Activated CD8-positive, alpha-beta memory T cell treated with anti-CD3 and anti-CD28 coated beads, Interleukin-2, amount 50 U/mL, for 24 hours (primary cell): ENCODE measurements around the gene KCNJ15.
"Not testable (repeated sequence)": the region's sequence is repeated elsewhere in the genome, so short reads cannot be mapped to it uniquely, and the experiment has no call there.

ENCODE experiments used
- DNase-seq: peaks from one replicate; pipeline ENCODE4 v3.0.0-alpha.2; 2020; ENCODE audit errors: extremely low read depth

KCNJ15 gene

DNA sequence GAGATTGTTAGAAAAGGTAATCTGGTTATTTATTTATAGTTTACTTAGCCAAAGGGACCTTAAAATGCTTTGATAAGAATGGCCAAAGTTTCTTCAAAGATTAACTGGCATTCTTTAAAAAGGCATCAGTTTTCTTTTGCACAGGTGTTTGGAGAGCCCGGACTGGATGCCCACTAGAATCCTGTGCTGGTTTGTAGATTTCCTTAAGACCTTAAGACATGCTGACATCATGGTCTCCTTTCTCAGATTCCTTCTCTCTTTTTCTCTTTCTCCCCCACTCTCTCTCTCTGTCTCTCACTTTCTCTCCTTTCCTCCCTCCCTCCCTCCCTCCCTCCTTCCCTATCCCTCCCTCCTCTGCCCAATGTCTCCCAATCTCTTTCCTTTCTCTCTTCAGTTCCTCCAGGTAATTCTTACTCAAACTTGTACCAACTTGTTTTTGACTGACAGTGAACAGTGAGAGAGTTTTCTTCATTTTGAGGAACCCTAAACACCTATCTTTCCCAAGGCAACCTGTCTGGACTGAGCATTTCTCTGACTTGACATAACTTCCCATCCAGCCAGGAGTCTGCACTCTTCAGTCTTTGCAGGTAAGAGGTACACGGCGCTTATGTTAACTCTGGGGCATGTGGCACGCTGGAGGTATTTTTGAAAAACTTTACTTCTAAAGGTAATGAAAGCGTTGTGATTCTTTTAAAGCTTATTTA is at the start of gene KCNJ15:
KCNJ15 (plus strand) TSS at position 393 of the 704 bp plus-strand sequence. CDS start 42,271 bp downstream, outside the sequence.
- no peak for DNase-seq

DNA sequence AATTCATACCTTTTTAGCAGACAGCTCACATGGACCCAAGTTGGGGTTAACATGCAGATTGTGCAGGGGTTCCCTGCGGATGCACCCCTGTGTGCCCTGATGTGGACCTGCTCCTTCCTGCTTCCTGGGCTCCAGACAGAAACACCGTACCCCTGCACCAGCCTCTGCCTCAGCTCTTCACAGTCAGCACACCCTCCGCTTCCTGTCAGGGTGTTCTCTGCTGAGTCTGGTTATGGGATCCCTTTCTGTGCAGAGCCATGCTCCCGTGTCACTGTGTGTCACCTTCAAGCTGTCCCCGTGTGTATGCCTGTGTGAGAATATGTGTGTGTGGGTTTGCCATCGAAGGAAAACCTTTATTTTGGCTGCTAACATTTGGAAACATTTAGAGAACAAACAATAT is 48.7 kb upstream of the KCNJ15 start:
- DNase-seq, result no peak

DNA sequence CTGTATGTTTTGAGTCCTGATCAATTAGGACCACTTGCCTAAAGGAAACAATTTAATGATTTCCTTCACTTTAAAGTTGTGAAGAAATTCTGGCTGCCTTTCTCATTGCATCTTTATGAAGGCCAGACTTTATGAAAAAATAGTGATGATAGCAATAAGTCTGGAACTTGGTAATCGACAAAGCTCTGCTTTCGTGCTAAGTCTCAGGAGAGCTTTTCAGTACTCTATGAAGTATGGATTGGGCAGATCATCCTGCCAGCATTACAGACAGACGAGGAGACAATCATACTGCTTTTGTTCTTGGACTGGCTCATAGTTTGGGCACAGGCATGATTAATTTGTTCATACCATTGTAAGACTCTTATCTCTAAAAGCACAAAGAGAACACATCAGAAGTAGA is 45.5 kb upstream of the KCNJ15 start:
- DNase-seq, result no peak

DNA sequence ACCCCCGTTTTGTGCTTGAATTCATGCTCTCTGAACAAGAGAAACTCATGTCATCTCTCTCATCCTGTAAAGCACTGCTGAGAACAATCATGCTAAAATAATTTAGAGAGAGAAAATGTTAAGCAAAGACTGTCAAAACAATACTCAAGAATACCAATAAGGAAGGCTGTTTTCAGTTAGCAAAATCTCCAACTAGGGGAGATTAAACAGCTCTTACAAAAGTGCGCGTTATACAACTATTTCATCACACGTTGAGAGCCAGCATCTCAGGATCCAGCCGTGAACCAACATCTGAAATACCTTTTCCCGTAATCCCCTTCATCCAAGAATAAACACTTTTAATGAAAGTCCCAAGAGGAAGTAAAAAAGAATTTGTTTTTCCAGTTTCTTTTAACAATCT is 44.1 kb upstream of the KCNJ15 start:
- no peak for DNase-seq

DNA sequence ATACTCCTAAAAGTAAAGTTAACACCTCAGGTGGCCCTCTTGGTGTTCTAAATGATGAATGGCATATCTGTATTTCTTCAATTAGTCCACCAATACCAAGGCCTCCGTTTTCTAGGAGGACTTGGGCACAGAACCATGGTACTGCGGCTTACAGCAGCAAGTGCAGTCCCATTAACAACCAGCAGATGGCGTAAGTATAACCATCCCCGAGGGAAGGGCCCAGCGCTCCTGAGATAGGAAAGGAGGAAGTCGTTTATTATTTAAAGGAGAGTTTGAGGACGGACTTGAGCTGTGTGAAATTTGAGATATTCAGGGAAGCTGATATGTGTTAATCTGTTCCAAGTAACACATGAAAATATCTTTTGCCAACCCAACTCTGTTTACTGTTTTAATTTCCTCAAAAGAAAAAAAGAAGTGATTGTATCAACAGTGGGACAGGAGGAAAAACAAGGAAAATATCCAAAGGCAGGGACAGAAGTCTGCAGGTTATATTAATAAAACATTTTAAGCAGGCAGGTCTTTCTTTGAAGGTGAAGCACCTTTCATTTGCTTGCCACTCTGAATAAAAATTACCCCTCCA is 37.7 kb upstream of the KCNJ15 start:
- DNase-seq, result peak; percentile 37

DNA sequence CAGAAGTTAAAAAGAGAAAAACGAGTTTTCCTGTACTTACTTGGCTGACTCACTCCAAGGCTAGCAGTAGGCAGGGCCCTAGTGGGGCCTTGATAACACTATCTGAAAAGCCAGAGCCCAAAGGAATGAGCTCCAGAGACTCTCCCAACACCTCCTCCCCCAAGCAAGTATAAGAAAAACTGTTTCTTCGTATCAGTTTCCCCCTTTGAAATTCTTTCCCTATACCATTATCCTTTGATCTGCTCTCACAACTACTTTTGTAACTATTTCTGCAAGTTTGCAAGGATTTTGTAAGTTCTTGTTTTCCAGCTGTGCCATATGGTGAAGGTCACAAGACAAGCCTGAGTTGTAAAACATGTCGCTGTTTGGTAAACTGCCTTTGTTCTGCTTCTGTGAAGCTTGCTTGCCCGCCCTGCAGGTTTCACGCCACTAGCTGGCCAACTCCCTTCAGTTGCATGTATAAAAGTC is 36.5 kb upstream of the KCNJ15 start:
- no peak for DNase-seq

DNA sequence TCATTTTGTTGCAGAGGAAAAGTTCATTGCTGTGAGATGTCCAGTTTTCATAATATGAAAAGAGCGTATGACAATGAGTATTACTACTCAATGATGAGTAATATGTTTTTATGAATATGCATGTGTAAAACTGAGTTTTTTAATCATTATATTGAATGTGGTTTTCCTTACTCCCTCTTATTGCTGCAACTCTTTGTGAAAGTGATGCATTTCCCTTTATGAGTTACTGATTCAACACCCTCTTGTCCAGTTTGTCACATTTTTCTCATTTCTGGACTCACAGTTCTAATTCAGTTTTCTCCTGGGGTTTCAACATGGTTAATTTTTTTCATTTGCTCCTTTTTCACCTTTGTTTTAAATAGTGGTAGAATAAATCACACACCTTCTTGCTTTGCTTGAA is 35.2 kb upstream of the KCNJ15 start:
- DNase-seq, result no peak

DNA sequence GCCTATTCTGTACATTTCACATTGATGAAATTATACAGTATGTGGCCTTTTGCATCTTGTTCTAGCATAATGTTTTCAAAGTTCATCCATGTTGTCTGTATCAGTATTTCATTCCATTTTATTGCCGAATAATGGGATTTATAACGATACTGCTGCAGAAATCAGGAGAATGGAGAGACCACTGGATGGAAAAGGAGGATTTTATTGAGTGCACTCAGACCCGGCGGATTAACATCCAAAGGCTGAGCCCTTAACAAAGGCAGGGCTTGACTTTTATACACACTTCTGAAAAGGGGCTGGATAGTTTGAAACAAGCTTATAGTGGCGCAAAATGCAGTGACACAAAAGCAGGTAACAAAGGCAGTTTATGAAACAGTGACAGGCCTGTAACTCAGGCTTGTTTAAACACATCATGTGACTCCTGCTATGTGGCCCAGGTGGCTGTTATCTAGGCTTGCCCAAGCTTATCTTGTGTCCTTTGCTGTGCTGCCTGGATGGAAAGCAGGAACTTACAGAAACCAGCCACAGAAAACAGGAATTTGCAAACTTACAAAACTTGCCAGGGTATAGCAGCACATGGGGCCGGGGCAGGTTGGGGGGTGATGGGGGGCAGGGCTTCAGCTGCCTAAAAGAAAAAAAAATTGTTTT is 32.8 kb upstream of the KCNJ15 start:
- DNase-seq, result no peak

DNA sequence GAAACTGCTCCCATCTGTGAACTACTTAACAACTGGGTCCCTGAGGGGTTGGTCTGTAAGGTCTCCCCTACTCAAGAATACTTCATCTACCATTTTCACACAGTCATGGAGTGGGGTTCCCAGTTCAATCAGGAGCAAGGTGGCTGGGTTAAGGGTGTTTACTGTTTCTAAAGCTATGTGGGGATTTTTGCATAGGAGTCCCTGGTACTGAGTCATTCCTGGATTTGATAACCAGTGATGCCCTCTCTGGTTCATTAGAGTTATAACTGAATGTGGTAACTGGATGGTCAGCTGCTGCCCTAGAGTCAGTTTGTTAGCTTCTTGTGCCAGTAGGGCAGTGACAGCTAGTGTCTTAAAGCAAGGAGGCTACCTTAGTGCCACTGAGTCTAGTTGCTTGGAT is 29.4 kb upstream of the KCNJ15 start:
- no peak for DNase-seq

DNA sequence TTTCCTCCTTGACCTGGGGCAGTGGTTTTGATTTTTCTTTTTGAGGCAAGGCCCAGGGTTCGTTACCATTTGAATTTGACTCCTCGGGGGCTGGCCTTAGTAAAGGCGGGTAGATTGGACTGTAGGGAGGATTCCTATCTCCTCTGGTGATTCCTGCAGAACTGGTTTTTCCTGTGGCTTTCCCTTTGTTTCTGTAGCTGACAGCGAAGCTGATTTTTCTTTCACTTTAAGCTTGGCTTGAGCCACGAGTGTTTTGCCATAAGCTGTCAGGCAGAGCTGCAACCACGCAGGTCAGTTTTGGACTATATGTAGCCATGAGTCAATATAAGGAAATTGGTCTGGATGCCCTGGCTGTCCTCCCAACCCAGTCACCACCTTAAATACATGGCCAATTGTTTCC is 28.7 kb upstream of the KCNJ15 start:
- DNase-seq, result no peak

DNA sequence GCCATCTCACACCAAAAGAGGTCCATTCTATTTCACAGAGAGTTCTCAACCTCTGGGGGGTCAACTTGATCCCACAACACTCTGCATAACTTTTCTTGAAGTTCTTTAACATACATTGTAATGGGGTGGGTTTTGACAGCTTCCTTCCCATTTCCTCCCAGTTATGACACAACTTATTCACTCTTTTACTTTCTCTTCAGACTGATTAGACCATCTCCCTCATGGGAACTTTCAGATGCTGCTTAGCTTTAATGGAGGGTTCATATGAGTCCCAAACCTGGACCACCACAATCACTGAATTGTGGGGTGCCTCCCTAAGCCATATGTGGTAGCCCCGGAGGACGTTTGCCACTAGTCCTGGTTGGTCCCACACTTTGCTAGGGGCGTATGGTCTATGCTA is 28.3 kb upstream of the KCNJ15 start:
- DNase-seq, result no peak

DNA sequence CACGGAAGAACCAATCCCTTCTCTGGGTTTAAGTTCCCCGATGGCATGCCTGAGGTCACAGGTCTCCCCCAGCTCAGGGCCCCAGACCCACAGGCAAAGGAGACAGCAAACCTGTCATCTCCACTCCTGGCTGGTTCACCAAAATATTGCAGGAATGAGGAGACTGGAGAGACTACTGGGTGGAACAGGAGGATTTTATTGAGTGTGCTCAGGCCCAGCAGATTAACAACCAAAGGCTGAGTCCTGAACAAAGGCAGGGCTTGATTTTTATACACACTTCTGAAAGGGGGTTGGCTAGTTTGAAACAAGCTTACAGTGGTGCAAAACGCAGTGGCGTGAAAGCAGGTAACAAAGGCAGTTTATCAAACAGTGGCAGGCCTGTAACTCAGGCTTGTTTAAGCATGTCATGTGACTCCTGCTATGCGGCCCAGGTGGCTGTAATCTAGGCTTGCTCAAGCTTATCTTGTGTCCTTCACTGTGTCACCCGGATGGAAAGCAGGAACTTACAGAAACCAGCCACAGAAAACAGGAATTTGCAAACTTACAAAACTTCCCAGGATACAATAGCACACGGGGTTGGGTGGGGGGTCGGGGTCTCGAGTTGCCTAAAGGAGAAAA is 27.4 kb upstream of the KCNJ15 start:
- no peak for DNase-seq

DNA sequence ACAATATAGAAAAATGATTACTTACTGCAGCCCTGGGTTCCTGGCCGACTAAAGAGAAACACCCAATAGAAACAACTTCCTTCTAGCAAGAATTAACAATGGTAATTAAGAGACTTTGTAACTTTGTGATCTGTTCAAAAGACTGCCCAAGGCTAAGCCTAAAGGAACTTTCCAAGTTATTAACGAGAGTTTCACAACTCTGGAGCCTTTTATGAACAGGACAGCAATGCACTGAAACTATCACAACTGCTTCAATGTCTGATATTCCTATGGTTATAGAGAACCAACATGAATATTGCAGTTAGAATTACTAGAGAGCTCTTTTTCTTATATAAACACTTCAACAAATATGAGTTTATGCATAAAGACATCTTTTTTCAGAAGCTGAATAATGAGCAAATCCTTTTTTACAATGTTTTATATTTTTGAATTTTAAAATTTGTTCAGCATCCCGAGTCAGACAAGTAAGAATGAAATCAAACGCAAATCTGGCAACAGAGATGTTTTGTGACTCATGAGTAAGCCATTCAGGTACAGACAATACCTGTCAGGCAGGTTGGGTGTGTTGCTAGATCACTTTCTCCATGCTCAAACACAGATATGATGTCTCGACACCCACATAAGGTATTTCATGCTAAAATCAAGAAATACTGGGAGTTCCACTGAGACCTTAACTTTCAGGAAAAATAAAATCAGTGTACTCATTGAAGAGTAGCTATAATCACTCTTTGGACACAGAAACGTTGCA is 22.2 kb upstream of the KCNJ15 start:
- no peak for DNase-seq

DNA sequence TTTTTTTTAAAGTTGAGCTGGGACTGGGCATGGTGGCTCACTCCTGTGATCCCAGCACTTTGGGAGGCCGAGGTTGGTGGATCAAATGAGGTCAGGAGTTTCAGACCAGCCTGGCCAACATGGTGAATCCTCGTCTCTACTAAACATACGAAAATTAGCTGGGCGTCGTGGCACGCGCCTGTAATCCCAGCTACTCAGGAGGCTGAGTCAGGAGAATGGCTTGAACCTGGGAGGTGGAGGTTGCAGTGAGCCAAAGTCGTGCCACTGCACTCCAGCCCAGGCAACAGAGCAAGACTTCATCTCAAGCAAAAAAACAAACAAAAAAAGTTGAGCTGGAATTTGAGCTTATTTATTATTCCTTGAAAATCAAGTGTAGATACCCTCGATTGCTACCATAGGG is 21.5 kb upstream of the KCNJ15 start:
- not testable (repeated sequence) for DNase-seq

DNA sequence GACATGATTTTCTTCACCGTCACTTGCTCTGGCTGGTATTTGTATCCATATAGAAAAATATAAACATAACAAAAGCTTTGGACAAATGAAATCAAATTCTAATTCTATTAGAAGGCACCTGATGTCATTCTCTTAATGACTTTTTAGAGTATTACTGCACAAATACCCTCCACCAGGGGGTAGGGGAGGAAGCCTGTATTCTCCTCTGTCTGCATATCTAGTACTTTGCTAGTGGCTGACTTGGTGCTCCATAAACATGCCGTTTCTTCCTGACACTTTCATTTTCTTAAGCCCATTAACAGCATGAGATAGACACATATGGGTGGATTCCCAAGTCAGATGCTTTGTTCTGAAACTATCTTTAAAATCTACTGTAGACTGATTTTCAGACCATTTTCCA is 20.6 kb upstream of the KCNJ15 start:
- DNase-seq, result no peak

DNA sequence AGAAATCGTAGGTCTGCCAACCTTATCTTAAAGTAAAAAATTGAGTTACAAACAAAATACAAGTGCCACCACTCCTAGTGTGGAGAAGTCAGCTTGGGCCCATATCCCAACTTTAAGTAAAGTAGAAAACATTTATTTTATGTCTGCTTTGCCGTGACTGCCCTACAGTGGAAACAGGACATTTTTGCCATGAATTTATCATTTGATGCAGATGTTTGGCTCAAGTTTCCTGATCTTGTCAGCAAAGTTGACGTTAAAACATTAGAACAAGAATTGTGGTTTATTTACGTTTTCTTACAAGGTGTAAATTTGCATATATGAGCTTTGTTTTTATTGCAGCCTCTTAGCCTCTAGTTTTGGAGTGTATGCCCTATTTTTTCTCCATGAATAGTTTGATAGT is 17.1 kb upstream of the KCNJ15 start:
- no peak for DNase-seq

DNA sequence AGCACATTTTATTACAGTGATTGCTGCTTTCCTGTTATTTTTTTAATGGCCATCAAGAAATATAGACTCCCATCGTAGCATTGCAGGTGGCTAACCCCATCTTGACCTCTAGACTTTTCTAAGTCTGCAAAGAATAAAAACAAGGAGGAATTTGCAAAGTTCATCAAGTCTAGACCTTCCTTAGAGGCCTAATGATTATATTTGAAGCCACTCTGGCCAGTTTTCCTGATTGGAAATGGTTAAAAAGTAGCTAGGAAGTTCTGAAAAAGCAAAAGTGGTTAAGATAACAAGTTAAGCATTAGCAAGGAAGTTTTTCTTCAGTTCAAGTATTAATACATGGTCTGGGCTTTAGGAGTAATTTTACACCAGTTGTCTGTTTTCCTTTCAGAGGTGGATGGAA is 16.7 kb upstream of the KCNJ15 start:
- DNase-seq, result no peak

DNA sequence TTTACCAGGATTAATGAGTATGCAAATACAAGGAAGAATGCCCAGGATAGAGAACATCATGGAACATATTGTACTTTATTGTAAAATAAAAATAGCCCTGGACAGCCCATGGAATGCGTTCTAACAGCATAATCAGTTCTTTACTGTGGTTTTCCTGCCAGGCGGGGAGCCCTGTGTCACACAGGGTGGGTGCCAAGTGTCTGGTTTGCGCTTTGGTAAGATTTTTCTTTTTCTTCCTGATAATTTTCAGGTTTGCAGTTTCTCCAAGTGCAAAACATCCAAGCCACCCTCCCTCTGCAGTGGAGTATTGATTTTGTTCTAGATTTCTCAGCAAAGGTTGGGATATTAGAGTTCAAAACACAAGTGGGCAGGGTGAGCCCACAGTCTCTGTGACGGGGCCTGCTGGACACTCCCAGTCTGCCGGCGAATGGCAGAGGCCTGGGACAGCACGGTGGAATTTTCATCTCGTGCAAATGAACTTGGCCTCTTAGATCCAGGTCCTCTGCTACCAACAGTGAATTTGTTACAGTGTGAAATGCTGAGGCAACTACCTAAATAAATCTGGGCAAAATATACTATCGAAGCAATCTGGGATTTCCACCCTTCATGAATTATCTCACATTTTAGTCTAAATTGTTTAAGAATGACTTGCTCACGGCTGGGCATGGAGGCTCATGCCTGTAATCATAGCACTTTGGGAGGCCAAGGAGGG is 15.6 kb upstream of the KCNJ15 start:
- no peak for DNase-seq

DNA sequence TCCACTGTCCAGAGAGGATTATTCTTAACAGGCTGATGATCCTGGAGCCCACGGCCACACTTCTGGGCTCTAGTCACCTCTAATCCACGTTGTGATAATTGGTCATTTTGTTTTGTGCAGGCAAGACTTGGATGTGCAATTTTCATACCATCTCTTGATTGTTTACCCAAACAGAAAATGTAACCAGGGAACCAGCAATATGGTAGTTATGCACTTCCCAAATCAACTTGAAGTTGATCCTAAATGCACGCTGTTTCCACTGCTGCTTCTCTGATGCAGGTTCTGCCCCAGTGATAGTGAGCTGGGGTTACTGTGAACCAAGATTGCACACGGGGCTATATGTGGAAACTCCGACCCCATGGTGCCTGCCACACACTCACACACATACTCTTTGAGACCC is 14.7 kb upstream of the KCNJ15 start:
- DNase-seq, result no peak

DNA sequence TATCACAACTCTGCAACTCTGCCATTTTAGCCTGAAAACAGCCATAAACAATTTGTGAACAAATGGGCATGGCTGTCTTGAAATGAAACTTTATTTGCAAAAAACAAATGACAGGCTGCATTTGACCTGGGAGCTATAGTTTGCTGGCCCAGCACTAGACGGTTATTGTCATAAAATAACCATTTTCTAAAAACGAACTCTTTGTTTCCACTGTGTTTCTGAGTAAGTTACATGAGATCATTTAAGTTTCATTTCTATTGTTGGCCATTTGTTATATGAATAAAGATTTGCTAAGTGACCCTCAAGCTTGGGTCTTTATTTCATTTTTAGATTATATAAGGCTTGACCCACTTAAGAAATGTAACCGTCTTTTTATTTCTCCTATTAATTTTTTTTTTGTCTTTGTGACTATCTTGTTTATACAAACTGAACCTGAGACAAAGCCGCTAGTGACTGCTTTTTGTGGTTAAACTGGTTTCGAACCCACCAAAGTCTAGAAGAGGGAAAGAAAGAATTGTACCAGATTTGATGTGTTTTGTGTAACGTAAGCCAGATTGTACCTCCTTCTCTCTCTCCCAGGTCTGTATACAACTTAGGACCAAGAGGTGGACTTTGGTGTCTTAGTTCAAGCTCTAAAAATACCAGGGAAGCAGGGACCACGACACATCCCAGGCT is 12.9 kb upstream of the KCNJ15 start:
- DNase-seq, result no peak

DNA sequence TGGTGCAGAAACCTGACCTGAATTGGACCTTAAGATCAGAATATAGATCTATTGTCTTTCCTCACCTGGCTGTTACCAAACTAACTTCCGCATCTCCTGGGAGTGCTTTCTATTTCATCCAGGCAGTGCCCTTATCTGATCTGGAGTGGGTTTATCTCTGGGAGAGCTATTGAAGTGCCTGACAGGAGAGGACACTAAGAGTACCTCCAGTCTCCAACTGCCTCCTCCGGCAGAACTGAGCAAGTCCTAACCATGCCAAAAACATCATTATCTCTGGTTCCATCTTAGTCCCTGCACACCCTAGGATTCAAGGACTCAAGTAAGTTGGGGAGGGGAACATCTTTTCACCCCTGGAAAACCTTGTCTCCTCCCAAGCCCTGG is 12.4 kb upstream of the KCNJ15 start:
- no peak for DNase-seq
